ENCODE data around the gene SLC6A20. TPM values are rescaled to one million over a fixed set of nuclear protein-coding genes. Genes with fewer than 3 reads are reported as not detected.

The SLC6A20 gene
- polyA plus RNA-seq, 4 donors: 10.9 to 43.0 (median 32.7) TPM

- FAIRE-seq (no peak), DNase-seq (no peak)
- no peak overlapping the region for H3K27ac ChIP-seq (ENCODE audit: low read depth in 1 of 3, low read length in 2 of 3)
- H3K27me3 ChIP-seq (ENCODE audit: control insufficient read depth in 3 of 3, insufficient read depth in 3 of 3, low read length in 3 of 3): no peaks in the 10 kb centered on the region
- H3K9me3 ChIP-seq (ENCODE audit: control insufficient read depth in 2 of 2, insufficient read depth in 1 of 2, low read depth in 1 of 2, low read length in 1 of 2): no peaks in the 10 kb centered on the region
- H3K4me3 ChIP-seq (ENCODE audit: low read depth in 1 of 3, low read length in 3 of 3): no peak overlapping the region
- peaks cover 0 to 17% (median 0%) of the 10 kb centered on the region in 3 donors for H3K4me1 ChIP-seq (ENCODE audit: control insufficient read depth in 3 of 3, insufficient read depth in 2 of 3, low read depth in 1 of 3, low read length in 2 of 3)
- peaks cover 4 to 23% (median 6%) of the 10 kb centered on the region in 3 donors for H3K36me3 ChIP-seq (ENCODE audit: control insufficient read depth in 3 of 3, insufficient read depth in 2 of 3, low read depth in 1 of 3, low read length in 3 of 3)
- WGBS, 3 donors: 87 to 90% (median 89%) methylated on average over 18 of the region's 18 CpGs
These were observed 49.3 kb downstream of the SLC6A20 start for GRCh38 chr3:45746777-45747622.

DNA sequence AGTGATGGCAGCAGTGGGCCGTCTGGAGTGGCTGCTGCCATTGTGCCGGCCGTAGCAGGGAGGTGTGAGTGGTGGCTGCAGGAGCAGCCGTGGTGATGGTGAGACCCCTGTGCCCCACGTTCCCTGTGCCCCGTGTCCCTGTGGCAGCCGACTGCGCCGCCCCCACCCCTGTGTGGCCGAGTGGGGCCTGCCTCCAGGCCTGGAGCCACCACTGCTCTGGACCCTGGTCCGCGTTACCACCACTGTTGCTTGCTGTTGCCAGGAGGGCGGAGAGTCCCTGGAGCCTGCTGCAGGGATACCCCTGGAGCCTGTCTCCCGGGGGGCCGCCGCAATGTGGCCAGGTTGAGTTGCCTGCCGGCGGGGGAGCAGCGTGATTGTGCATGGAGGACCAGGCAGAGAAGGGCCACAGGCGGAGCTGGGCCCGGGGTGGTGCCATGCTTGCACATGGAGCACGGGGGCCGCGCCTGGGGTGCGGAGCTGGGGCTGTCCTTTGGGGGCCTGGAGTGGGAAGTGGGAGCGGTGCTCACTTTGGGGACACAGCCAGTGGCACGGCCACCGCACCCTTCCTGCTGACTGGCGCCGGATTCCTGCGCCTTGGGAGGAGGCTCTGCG is 50.1 kb downstream of the SLC6A20 start:
- no peaks in the 10 kb centered on the region for H3K27me3 ChIP-seq (ENCODE audit: control insufficient read depth in 3 of 3, insufficient read depth in 3 of 3, low read length in 3 of 3)
- no peak for DNase-seq
- peaks cover 4 to 26% (median 6%) of the 10 kb centered on the region in 3 donors for H3K36me3 ChIP-seq (ENCODE audit: control insufficient read depth in 3 of 3, insufficient read depth in 2 of 3, low read depth in 1 of 3, low read length in 3 of 3)
- H3K9me3 ChIP-seq (ENCODE audit: control insufficient read depth in 2 of 2, insufficient read depth in 1 of 2, low read depth in 1 of 2, low read length in 1 of 2): no peaks in the 10 kb centered on the region
- peaks cover 0 to 24% (median 2%) of the 10 kb centered on the region in 3 donors for H3K4me1 ChIP-seq (ENCODE audit: control insufficient read depth in 3 of 3, insufficient read depth in 2 of 3, low read depth in 1 of 3, low read length in 2 of 3)
- H3K27ac ChIP-seq (ENCODE audit: low read depth in 1 of 3, low read length in 2 of 3): no peak overlapping the region
- FAIRE-seq: no peak
- H3K4me3 ChIP-seq (ENCODE audit: low read depth in 1 of 3, low read length in 3 of 3): no peak overlapping the region
- 95 to 96% (median 96%) methylated on average over 20 to 32 of the region's 32 CpGs for WGBS, 3 donors

- H3K27me3 ChIP-seq (ENCODE audit: control insufficient read depth in 3 of 3, insufficient read depth in 3 of 3, low read length in 3 of 3): no peaks in the 10 kb centered on the region
- peaks cover 15 to 27% (median 20%) of the 10 kb centered on the region in 3 donors for H3K36me3 ChIP-seq (ENCODE audit: control insufficient read depth in 3 of 3, insufficient read depth in 2 of 3, low read depth in 1 of 3, low read length in 3 of 3)
- peak; percentile 70 to 81 for DNase-seq
- no peak overlapping the region for H3K4me3 ChIP-seq (ENCODE audit: low read depth in 1 of 3, low read length in 3 of 3)
- no peak for FAIRE-seq
- 29 to 65% (median 44%) methylated on average over 4 of the region's 4 CpGs for WGBS, 3 donors
- no peaks in the 10 kb centered on the region for H3K9me3 ChIP-seq (ENCODE audit: control insufficient read depth in 2 of 2, insufficient read depth in 1 of 2, low read depth in 1 of 2, low read length in 1 of 2)
- peaks cover 0 to 32% (median 2%) of the 10 kb centered on the region in 3 donors for H3K4me1 ChIP-seq (ENCODE audit: control insufficient read depth in 3 of 3, insufficient read depth in 2 of 3, low read depth in 1 of 3, low read length in 2 of 3)
- peak overlapping the region in 1 of 3 donors; percentile 70 for H3K27ac ChIP-seq (ENCODE audit: low read depth in 1 of 3, low read length in 2 of 3)
These were observed 53.8 kb downstream of the SLC6A20 start for GRCh38 chr3:45742461-45743089.

DNA sequence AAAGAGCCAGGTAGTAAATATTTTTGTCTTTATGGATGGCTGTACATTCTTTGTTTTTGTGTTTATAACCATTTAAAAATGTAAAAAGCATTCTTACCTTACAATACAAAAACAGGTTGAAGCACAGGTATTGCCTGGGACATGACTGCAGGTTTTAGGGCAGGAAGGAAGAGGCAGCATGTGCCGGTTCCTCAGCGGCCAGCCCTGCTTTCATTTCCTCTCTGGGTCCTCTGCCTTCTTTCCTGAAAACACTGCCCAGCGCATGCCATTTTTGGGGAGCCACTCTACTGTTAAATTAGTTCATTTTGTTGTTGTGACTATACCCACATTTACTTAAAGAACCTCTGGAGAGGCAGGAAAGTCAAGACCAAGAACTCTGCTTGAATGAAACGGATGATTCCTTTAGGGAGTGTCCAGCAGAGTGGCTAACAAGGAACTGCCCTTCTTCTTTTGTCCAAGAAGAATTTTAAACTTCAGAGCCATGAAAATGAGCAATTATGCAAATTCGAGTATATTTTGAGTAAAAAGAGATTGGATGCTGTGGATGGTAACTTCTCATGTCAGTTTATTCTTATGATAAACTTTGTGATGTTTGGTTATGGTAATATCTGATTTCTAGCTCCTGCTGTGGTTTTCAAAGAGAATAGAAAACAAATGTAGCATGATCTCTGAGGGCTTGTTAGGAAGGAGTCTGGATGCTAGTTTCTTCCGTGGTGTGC is 54.4 kb downstream of the SLC6A20 start:
- Histone ChIP-seq H3K36me3 (ENCODE audit: control insufficient read depth in 3 of 3, insufficient read depth in 2 of 3, low read depth in 1 of 3, low read length in 3 of 3) (peaks cover 16 to 25% (median 20%) of the 10 kb centered on the region in 3 donors), H3K27ac (ENCODE audit: low read depth in 1 of 3, low read length in 2 of 3) (peak overlapping the region in 1 of 3 donors; percentile 70), H3K4me3 (ENCODE audit: low read depth in 1 of 3, low read length in 3 of 3) (no peak overlapping the region), H3K9me3 (ENCODE audit: control insufficient read depth in 2 of 2, insufficient read depth in 1 of 2, low read depth in 1 of 2, low read length in 1 of 2) (no peaks in the 10 kb centered on the region), H3K27me3 (ENCODE audit: control insufficient read depth in 3 of 3, insufficient read depth in 3 of 3, low read length in 3 of 3) (no peaks in the 10 kb centered on the region), H3K4me1 (ENCODE audit: control insufficient read depth in 3 of 3, insufficient read depth in 2 of 3, low read depth in 1 of 3, low read length in 2 of 3) (peaks cover 0 to 32% (median 2%) of the 10 kb centered on the region in 3 donors)
- 26 to 52% (median 37%) methylated on average over 6 of the region's 6 CpGs for WGBS, 3 donors
- DNase-seq (peak; percentile 12 to 20), FAIRE-seq (no peak)

GRCh38 chr3:45741247-45741646 is 55.1 kb downstream of the SLC6A20 start:
- H3K27me3 ChIP-seq (ENCODE audit: control insufficient read depth in 3 of 3, insufficient read depth in 3 of 3, low read length in 3 of 3): no peaks in the 10 kb centered on the region
- FAIRE-seq: no peak
- no peaks in the 10 kb centered on the region for H3K9me3 ChIP-seq (ENCODE audit: control insufficient read depth in 2 of 2, insufficient read depth in 1 of 2, low read depth in 1 of 2, low read length in 1 of 2)
- H3K4me3 ChIP-seq (ENCODE audit: low read depth in 1 of 3, low read length in 3 of 3): no peak overlapping the region
- H3K36me3 ChIP-seq (ENCODE audit: control insufficient read depth in 3 of 3, insufficient read depth in 2 of 3, low read depth in 1 of 3, low read length in 3 of 3): peaks cover 16 to 24% (median 23%) of the 10 kb centered on the region in 3 donors
- peaks cover 0 to 32% (median 2%) of the 10 kb centered on the region in 3 donors for H3K4me1 ChIP-seq (ENCODE audit: control insufficient read depth in 3 of 3, insufficient read depth in 2 of 3, low read depth in 1 of 3, low read length in 2 of 3)
- H3K27ac ChIP-seq (ENCODE audit: low read depth in 1 of 3, low read length in 2 of 3): peak overlapping the region in 1 of 3 donors; percentile 70
- DNase-seq: no peak

- DNase-seq (no peak), FAIRE-seq (no peak)
- H3K27ac ChIP-seq (ENCODE audit: low read depth in 1 of 3, low read length in 2 of 3): peak overlapping the region in 1 of 3 donors; percentile 11
- peaks cover 17 to 25% (median 25%) of the 10 kb centered on the region in 3 donors for H3K36me3 ChIP-seq (ENCODE audit: control insufficient read depth in 3 of 3, insufficient read depth in 2 of 3, low read depth in 1 of 3, low read length in 3 of 3)
- WGBS, 3 donors: 90 to 93% (median 90%) methylated on average over 2 of the region's 2 CpGs
- no peaks in the 10 kb centered on the region for H3K27me3 ChIP-seq (ENCODE audit: control insufficient read depth in 3 of 3, insufficient read depth in 3 of 3, low read length in 3 of 3)
- H3K9me3 ChIP-seq (ENCODE audit: control insufficient read depth in 2 of 2, insufficient read depth in 1 of 2, low read depth in 1 of 2, low read length in 1 of 2): no peaks in the 10 kb centered on the region
- peaks cover 0 to 32% (median 2%) of the 10 kb centered on the region in 3 donors for H3K4me1 ChIP-seq (ENCODE audit: control insufficient read depth in 3 of 3, insufficient read depth in 2 of 3, low read depth in 1 of 3, low read length in 2 of 3)
- H3K4me3 ChIP-seq (ENCODE audit: low read depth in 1 of 3, low read length in 3 of 3): no peak overlapping the region
These were observed 56.3 kb downstream of the SLC6A20 start for GRCh38 chr3:45739991-45740390.

DNA sequence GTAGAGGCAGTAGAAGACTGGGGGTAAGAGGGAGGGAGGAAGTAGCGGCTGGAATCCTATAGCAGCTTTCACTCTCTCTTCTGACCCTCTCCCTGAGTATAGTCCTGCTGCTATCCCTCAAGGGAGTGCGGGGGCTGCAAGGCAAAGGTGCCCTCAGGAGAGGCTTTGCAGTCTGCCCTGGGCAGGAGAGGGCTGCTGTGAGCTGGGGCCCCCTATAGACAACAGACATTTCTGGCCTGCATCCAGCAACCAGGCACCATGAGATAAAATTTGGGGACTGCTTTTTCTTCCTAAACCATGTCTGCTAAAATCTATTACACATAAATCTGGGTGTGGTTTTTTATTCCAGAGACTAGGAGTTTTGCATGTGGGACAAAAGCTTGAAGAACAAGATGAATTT is 59.1 kb downstream of the SLC6A20 start:
- H3K36me3 ChIP-seq (ENCODE audit: control insufficient read depth in 3 of 3, insufficient read depth in 2 of 3, low read depth in 1 of 3, low read length in 3 of 3): peaks cover 18 to 35% (median 30%) of the 10 kb centered on the region in 3 donors
- no peak overlapping the region for H3K27ac ChIP-seq (ENCODE audit: low read depth in 1 of 3, low read length in 2 of 3)
- no peak overlapping the region for H3K4me3 ChIP-seq (ENCODE audit: low read depth in 1 of 3, low read length in 3 of 3)
- no peaks in the 10 kb centered on the region for H3K27me3 ChIP-seq (ENCODE audit: control insufficient read depth in 3 of 3, insufficient read depth in 3 of 3, low read length in 3 of 3)
- H3K4me1 ChIP-seq (ENCODE audit: control insufficient read depth in 3 of 3, insufficient read depth in 2 of 3, low read depth in 1 of 3, low read length in 2 of 3): peaks cover 0 to 27% (median 2%) of the 10 kb centered on the region in 3 donors
- H3K9me3 ChIP-seq (ENCODE audit: control insufficient read depth in 2 of 2, insufficient read depth in 1 of 2, low read depth in 1 of 2, low read length in 1 of 2): no peaks in the 10 kb centered on the region
- 93 to 100% (median 96%) methylated on average over 2 of the region's 2 CpGs for WGBS, 3 donors
- FAIRE-seq (no peak), DNase-seq (no peak)

GRCh38 chr3:45736707-45737106 is 59.6 kb downstream of the SLC6A20 start:
- Histone ChIP-seq H3K4me1 (ENCODE audit: control insufficient read depth in 3 of 3, insufficient read depth in 2 of 3, low read depth in 1 of 3, low read length in 2 of 3) (peaks cover 0 to 22% (median under 1%) of the 10 kb centered on the region in 3 donors), H3K36me3 (ENCODE audit: control insufficient read depth in 3 of 3, insufficient read depth in 2 of 3, low read depth in 1 of 3, low read length in 3 of 3) (peaks cover 18 to 34% (median 30%) of the 10 kb centered on the region in 3 donors), H3K27ac (ENCODE audit: low read depth in 1 of 3, low read length in 2 of 3) (no peak overlapping the region), H3K27me3 (ENCODE audit: control insufficient read depth in 3 of 3, insufficient read depth in 3 of 3, low read length in 3 of 3) (no peaks in the 10 kb centered on the region), H3K4me3 (ENCODE audit: low read depth in 1 of 3, low read length in 3 of 3) (no peak overlapping the region), H3K9me3 (ENCODE audit: control insufficient read depth in 2 of 2, insufficient read depth in 1 of 2, low read depth in 1 of 2, low read length in 1 of 2) (no peaks in the 10 kb centered on the region)
- DNase-seq (no peak), FAIRE-seq (no peak)

All from small intestine (tissue), 7 donors.